ENCODE data around the gene ABLIM3. TPM values are rescaled to one million over a fixed set of nuclear protein-coding genes. Genes with fewer than 3 reads are reported as not detected.
A peak's percentile ranks its signal among the peaks of the same experiment; 100 is the strongest.

The ABLIM3 gene
- total RNA-seq, 1 donor from 2014 or later: 15.1 TPM

DNA sequence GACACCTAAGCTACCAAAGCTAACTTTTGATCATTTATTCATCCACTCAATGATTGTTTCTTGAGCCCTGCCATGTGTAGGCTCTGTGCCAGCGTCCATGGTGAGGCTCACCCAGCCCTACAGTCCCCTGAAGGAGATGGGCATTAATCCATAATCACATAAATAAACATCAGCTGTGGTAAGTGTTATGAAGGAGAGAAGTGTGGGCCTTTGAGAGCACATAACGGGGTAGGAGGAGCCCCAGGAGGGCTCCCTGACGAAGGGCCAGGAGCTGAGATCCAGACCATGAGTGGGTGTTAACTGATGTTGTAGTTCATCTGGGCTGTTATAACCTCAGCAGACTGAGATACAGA lies 76.5 kb downstream of the ABLIM3 start:
- DNase-seq (ENCODE audit: low spot score): no peak

DNA sequence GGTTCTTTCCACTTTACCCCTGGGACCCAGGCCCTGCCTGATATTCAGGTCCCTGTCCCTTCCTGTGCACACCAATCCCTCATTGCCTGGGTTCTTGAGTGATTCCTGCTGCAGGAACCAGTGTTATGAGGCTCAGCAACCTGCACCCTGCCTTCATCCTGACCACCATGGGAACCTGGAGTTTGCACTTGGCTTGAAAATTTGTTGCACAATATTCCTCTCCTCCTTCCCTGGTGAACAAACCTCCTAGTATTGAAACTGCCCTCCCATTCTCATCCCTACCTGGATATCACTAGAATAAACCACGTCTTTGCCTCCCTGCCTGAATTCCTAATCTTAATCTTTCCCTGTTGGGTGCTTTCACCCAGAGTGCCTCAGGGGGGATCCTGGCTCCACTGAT lies 78.3 kb downstream of the ABLIM3 start:
- no peak for DNase-seq (ENCODE audit: low spot score)

DNA sequence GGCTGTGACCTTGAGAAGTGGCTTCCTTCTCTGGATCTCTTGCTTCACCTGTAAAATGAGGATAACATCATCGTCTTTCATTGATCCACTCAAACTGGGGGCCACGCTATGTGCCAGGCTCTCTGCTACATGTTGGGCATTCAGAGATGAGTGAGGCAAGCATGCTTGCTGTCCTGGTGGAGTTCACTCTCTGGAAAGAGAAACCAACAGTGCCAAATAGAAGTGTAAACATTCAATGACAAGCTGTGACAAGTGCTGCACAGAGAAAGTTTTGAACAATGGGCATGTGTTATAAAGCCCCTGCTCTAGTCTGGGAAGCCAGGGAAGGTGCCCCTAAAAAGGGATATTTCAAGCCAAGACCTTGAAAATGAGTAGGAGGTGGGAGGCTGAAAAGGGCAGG lies 79.5 kb downstream of the ABLIM3 start:
- no peak for DNase-seq (ENCODE audit: low spot score)

DNA sequence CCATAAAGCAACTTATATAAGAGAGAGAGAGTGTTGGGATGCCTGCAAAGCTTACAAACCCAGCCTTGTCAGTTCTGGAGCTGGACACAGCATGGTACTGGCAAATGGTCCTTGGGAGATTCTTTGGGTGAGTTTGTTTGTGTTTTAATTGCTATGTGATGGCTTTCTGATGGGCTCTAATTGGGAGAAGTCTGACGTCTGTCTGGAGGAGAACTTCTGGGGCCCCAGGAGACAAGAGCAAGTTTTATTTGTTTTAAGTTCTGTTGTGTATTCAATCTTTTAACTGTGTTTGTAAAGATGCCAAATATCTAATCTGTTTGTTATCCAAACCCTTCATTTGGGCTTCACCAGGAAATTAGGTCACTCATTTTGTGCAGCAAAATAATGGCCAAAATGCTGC lies 80.0 kb downstream of the ABLIM3 start:
- no peak for DNase-seq (ENCODE audit: low spot score)

DNA sequence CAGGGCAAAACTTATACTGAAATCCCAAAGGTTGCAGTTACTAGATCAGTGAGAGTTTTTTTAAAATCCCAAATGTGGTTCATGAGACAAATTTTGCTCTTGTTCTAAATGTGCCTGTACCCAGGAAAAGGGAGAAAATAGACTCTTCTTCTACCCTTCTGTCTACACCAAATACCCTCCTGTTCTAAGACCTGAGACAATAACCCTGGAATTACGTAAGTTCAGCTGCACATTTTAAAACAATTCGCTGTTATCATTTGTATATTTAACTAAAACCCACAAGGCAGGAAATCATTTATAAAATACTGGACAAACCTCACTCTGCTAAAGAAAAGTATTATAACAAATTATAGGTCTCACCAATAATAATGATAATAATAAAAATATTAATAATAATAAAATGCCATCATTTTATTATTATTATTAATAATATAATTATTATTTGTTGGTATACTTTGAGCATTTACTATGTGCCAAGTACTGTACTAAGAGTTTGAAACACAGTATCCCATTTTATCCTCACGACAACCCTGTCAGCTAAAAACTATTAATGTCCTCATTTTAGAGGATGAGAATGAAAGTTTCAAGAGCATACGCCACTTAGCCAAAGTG lies 80.5 kb downstream of the ABLIM3 start:
- DNase-seq (ENCODE audit: low spot score): no peak

DNA sequence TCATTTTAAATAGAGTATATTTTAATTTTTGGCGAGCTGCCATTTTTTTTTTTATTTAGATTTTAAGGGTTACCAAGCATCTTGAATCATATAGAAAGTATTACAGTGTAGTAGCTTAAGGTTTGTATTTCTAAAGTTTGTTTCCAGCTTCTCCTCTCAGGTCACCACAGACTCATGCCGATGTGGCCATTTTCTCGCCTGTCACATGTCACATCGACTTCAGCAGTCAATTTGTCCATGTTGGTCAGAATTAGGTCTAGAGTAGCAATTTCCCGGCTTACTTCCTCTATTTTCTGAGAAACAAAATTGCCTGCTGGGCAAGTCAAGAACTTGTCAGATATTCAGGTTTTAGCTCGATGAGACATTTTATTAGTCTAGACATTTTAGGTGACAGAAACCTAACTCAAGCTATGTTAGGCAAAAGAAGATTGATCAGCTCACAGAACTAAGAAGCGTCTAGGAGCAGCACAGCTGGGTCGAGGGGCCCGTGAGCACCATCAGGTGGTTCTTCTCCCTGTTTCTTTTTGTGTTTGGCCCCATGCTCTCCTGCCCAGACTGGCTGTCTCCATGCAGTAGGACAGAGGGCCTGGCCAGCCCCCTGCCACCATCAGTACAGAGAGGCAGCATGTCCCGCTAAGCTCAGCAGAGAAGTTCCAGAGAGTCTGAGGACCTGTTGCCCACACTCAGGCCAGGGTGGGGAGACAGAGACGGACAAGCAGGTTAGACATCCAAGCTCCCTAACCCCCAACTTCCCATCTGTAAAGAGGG lies 82.0 kb downstream of the ABLIM3 start:
- DNase-seq (ENCODE audit: low spot score): no peak

DNA sequence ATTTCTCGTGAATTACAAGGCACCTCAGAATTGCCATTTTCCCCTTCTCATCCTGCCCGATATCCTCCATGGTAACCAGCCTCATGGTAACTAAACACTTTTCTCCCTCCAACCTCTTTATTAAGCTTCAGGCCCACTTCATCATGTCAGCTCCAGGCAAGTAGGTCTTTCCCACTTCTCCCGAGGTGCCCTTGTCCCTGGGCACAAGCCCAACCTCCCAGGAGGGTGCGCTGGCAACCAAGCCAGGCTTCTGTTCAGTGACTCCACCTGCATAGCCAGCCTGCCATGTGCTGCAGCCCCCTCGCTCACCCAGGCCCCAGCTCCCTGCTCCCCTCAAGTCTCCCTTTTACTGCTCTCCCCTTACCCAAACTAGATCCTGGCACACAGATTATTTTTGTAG lies 83.0 kb downstream of the ABLIM3 start:
- DNase-seq (ENCODE audit: low spot score): no peak

DNA sequence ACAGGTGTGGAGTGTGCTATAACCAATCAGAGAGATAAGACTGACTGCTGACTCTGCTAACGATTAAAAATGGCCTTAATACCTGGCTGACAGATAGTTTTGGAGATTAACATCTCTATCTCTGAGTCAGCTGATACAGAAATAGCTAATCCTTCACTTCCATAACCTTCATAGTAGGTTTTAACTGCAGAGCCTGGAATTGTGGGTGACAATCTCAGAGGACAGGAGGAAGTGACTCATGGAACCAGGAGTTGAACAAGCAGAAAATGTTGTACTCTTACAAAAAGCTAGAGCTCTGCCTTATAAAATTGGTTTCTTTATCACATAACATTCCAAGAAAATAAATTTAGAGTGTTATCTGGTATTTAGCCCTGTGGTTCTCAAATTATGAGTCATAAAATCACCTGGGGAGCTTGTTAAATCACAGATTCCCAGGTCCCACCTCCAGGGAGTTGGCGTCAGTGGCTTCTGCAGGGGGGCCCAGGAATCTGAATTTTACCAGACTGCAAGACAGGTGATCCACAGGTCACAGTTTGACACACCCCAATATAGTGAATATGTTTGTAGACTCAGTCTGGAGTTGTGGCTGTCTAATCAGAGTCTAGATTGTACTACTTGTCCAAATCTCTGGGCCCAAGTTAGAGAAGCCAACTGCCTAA lies 86.0 kb downstream of the ABLIM3 start:
- no peak for DNase-seq (ENCODE audit: low spot score)

DNA sequence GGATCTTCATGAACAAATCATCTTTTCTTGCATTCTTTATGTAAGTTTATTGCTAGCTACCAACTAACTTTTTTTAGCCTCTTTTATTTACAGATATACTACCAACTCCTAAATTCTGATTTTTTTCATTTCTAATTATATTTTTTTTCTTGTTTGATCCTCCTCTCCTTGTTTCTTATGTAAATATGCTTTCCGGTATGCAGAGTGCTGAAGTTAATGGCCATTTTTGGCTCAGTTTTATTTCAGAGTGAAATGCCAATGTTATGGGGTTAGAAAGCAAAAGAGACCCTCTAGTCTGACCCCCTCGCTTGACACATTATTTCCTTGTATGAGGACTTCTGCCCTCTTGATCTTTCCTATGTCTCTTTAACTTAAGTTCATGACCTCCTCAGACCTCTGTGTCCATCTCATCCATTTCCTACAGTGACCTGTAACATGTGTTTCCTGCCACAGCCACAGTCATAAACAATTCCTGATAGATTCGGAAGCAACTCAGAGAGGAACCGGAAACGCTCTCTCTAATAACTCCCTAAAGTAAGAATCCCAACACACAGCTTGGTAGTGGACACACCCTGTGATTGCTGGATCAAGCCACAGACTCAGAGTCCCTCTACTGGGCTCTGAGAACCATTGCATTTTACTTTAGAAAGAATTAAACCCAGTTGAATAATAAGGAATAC lies 87.5 kb downstream of the ABLIM3 start:
- DNase-seq (ENCODE audit: low spot score): peak; percentile 56

DNA sequence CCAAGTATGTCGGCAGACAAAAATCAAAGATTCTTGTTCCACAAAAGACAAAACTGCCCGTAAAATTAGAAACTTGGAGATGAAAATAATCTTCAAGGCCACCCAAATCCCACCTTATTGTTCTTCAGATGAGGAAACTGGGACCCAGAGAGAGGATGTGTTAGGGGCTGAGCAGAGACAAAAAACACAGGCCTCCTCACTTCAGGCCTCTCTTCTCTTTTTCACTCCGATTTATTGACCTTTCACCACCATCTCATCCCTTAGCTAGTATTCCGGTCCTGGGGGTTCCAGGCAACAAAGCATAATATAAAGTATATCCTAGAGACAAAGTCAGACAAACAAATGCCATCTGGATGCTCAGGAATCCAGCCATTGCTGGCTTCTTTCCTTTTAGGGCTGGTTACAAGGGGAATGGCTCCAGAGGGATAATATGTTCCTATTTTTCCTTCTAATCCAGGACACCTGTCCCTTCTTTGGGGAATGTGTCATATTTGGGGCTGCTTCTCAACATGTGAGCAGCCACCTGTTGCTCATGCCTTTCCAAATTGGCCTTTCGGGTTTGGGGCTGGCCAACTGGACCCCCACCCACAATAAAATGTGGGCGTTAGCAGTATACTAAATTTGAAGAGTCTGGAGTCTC lies 88.1 kb downstream of the ABLIM3 start:
- DNase-seq (ENCODE audit: low spot score): no peak

DNA sequence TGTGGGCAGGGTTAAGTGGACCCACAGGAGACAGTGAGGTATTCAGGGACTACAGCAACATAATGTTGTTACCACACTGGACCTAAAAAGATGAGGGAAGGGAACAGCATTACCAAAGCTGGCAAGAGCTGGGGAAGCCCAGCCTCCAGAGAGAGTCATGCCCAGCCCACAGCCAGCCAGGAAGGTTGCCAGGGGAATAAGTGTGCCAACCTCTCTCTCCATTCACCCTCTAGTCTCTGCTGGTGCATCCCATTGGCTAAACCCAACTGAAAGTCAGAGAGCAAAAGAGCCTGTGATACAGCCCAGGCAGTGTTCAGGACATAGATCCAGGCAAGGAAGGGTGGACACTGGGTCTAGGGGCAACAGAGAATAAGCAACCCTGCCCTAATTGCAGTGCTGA lies 94.5 kb downstream of the ABLIM3 start:
- no peak for DNase-seq (ENCODE audit: low spot score)

DNA sequence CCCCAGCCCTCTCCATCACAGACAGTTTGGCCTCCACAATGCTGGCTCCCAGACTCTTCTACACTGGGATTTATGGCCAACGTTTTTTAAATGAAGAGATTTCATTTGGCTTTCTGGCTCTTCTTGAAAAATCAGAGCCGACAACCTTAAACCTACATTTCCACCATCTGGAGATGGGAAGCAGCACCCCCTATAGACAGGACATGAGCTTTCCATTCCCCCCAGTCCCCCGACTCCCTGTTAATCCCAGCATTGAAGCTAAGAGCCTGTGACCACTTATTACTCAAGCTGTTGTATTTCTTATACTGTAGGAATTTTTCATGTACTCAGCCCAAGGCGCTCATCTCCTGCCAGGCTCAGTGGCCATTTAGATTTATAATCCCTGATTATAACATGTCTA lies 96.4 kb downstream of the ABLIM3 start:
- DNase-seq (ENCODE audit: low spot score): no peak

DNA sequence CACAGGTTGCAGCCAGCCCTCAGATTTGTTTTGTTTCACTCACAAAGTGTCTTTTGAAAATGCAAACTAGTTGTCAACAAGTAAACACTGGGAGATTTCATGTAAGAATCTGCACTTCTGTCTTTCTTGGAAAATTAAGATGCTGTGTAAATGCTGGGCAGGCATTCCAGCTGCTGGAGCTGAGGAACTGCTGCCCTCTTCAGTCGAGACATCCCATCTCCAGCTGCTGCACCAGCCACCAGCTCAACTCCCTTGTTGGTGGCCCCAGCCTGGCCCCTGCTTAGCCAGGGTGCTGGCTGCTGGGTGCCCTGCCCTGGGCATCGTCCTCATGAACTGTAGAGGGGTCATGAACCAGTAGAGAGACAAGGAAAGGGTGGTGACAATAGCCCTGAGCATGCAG lies 97.2 kb downstream of the ABLIM3 start:
- no peak for DNase-seq (ENCODE audit: low spot score)

DNA sequence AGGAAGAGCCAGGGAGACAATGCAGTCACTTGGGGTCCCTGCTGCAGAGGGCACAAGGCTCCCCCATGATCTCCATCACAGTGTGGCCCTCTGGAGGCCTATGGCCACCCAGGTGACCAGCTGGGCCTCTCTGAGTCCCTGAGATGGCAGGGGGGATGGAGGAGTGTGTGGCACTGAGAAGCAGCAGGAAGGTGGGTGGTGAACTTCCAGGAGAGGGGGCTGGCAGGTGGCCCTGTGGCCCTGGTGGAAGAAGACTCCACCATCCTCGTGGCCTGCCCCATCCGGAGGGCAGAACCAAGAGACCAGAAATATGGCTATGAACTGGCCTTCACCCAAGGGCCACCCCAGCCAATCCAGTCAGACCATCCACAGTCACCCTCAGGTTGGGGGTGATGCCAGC lies 98.6 kb downstream of the ABLIM3 start:
- no peak for DNase-seq (ENCODE audit: low spot score)

DNA sequence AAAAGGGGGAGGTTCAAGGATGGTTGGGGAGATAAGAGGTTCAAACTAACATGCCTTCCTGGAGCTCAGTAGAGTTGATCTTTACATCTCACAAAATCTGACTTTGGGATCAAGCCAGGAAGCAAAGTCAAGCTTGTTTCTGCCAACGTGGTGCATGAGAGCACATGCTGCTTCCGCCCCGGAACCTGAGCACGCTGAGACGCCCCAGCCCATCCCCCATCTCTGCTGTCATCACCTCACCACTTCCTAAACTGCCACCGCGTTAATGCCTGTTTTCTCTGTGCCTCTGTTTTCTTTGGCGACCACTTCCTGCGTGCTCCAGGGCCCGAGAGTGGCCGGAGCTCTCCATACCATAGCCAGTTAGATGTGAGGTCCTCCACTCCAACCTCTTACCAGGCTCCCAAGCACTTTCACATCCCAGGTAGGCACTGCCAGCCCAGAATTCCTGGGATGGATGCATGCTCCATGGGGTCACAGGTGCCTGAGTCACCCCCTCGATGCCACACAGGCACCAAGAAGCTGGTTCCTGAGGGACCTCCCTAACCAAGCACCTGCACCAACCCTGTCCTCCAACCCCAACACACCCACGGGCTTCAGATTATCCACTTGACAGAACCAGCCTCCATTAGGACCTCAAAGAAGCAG lies 99.2 kb downstream of the ABLIM3 start:
- DNase-seq (ENCODE audit: low spot score): peak; percentile 64

DNA sequence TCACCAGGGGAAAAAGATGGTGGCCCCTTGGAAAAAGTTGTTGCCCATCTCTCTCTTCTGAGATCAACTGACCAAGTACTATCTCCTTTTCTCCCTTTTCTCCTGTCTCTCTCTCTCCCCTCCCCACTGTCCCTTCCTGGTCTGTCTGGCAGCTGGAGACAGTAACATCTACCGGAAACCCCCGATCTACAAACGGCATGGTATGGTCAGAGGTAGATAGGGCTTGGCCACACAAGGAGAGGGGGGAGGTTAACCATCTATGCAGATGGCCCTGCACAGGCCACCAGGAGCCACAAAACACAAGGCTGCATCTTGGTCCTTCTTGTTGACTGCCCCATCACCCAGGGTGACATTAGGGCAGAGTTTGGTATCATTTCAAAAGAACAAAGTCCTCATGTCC lies 101.0 kb downstream of the ABLIM3 start:
- DNase-seq (ENCODE audit: low spot score): no peak

DNA sequence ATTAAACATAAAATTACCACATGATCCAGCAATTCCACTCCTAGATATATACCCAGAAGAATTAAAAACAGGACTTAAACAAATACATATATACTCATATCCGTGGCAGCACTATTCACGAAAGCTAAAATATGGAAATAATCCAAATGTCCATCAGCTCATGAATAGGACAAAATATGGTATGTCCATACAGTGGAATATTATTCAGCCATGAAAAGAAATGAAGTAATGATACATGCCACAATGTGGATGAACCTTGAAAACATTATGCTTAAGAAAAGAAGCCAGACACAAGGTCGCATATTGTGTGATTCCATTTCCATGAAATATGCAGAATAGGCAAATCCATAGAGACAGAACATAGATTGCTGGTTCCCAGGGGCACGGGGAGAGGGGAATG lies 105.6 kb downstream of the ABLIM3 start:
- DNase-seq (ENCODE audit: low spot score): no peak

DNA sequence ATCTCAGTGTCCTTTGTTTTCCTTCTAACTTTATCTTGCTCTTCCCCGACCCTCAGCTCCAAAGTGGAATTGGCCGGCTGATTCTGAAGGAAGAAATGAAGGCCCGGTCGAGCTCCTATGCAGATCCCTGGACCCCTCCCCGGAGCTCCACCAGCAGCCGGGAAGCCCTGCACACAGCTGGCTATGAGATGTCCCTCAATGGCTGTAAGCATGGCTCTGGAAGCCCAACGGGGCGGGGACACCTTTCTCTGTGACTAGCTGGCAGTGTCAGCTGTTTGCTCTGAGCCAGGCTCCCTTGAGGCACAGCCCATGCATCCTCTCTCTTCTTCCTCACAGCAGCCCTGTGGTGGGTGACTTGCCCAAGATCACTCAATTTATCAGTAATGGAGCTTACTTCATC lies 106.4 kb downstream of the ABLIM3 start:
- no peak for DNase-seq (ENCODE audit: low spot score)

DNA sequence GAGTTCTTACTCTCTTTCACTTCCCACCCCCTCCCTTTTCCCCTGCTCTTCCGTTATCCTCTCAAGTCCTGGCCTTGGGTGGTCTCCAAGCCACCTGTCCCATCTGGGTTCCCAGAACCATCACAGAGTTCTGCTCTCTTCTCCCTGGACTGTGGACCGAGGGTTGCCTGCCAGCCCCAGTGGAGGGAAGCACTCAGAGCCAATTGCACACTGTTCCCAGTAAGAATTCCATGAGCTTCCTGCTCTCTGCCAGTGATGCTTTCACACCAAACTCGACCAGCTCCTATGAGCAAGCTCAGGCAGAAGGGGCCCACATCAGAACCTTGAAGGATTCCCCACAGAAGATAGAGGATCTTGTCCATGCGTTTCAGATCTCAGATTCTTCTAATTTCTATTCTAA lies 110.3 kb downstream of the ABLIM3 start:
- DNase-seq (ENCODE audit: low spot score): no peak

DNA sequence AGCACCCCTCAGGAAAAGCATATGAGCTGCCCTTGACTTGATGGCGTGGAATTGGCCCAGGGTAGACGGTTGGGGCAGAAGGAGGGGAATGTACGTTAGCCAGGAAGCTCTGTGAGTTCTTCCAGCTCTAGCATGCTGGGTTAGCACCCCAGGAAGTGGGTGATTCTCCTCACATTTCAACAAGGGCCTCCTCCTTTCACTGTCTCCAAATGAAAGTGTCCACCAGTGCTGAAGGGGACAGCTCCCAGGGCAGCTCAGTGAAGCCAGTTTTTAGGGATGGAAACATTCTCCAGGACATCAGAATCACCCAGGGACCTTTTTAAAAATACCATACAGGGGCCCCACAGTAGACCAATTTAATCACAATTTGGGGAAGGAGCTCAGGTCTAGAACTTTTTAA lies 113.2 kb downstream of the ABLIM3 start:
- DNase-seq (ENCODE audit: low spot score): no peak

DNA sequence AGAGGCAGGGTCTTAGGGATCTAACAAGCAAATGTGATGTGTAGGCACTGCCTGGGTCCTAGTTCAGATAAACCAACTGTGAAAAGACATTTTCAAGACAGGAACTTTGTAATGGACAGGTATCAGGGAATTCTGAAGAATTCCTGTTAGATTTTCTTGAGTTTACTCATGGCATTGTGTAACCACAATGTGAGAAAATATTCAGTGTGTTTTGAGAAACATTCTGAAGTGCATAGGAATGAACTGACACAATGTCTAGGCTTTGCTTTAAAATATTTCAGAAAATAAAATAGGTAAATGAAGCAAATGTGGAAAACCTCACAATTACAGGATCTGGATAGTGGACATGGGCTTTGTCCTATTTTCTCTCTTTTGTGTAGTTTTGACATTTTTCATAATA lies 115.2 kb downstream of the ABLIM3 start:
- no peak for DNase-seq (ENCODE audit: low spot score)

DNA sequence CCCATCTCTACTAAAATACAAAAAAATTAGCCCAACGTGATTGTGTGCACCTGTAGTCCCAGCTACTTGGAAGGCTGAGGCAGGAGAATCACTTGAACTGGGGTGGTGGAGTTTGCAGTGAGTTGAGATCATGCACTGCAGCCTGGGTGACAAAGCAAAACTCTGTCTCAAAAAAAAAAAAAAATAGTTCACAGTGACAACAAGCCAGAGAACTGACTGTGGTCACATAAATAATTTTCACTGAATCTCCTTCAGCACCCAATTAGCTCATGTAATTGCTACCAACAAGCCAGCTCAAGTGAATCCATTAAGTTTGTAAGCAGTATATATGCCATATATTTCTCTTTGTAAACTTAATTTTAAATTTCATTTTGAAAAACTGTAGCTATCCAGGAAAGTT lies 115.8 kb downstream of the ABLIM3 start:
- DNase-seq (ENCODE audit: low spot score): no peak

Data from mucosa of gallbladder (tissue), 1 donor.